ENCODE measurements around the gene TTC39B. TPM values are rescaled to one million over a fixed set of nuclear protein-coding genes. Genes with fewer than 3 reads are reported as not detected.

The TTC39B gene
- total RNA-seq, 1 experiment from 2014 or later: 0.04 TPM

DNA sequence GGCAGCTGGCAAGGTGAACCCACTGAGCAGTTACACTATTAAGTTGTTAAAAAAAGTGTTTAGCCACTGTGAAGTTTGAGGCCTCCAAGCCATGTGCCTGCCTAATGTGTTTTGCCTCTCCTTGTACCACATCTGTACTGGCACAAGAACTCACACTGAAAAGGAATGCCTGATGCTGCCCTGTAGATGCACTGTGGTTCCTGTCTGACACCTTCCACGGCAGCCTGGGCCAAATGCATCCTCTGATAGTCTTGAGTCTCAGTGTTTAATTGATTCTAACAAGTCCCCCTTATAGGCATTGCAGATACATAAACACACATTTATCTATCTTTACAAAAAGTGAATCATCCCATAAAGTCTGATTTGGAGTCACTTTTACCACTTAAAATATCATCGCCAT, 169.9 kb downstream of the TTC39B start:
- no peaks in the 10 kb centered on the region for H3K36me3 ChIP-seq (ENCODE audit: insufficient read depth, low read length)
- no peak overlapping the region for H3K4me2 ChIP-seq (ENCODE audit: low read depth, low read length, poor library complexity, severe bottlenecking)
- H3K27me3 ChIP-seq (ENCODE audit: low read length): no peaks in the 10 kb centered on the region
- no peaks in the 10 kb centered on the region for H3K79me2 ChIP-seq (ENCODE audit: low read length)
- H3K4me3 ChIP-seq (ENCODE audit: low read length): no peak overlapping the region
- H3K27ac ChIP-seq (ENCODE audit: low read length): no peak overlapping the region
- no peak overlapping the region for H3K9ac ChIP-seq (ENCODE audit: low read length)
- no peaks in the 10 kb centered on the region for H3K9me2 ChIP-seq (replicated peaks; ENCODE audit: insufficient read depth, low read length)
- no peaks in the 10 kb centered on the region for H4K20me1 ChIP-seq (ENCODE audit: insufficient read depth, low read depth, low read length)
- peaks cover 16% of the 10 kb centered on the region for H3K4me1 ChIP-seq (ENCODE audit: low read length)
- H2AFZ ChIP-seq (ENCODE audit: low read length): peak overlapping the region; percentile 86
- DNase-seq: no peak
- H3K9me3 ChIP-seq (ENCODE audit: low read length): no peaks in the 10 kb centered on the region

DNA sequence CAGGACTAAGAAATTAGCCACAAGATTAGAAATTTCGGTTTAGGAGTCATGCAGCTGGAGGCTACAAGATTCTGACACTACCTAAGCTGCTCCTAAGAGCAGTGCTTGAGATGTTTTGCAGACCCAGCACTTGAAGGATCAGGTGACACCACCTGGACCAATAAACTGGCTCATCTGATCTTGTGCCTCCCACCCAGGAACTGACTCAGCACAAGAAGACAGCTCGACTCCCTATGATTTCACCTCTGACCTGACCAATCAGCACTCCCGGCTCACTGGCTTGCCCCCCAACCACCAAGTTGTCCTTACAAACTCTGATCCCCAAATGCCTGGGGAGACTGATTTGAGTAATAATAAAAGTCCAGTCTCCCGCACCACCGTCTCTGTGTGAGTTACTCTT, 170.4 kb downstream of the TTC39B start:
- H3K27ac ChIP-seq (ENCODE audit: low read length): no peak overlapping the region
- DNase-seq: peak; percentile 68
- H3K9ac ChIP-seq (ENCODE audit: low read length): no peak overlapping the region
- no peaks in the 10 kb centered on the region for H3K9me2 ChIP-seq (replicated peaks; ENCODE audit: insufficient read depth, low read length)
- H3K4me2 ChIP-seq (ENCODE audit: low read depth, low read length, poor library complexity, severe bottlenecking): no peak overlapping the region
- H3K79me2 ChIP-seq (ENCODE audit: low read length): no peaks in the 10 kb centered on the region
- H4K20me1 ChIP-seq (ENCODE audit: insufficient read depth, low read depth, low read length): no peaks in the 10 kb centered on the region
- H3K36me3 ChIP-seq (ENCODE audit: insufficient read depth, low read length): no peaks in the 10 kb centered on the region
- H3K27me3 ChIP-seq (ENCODE audit: low read length): no peaks in the 10 kb centered on the region; the same call in 1 of the 2 replicates
- peak overlapping the region; percentile 86 for H2AFZ ChIP-seq (ENCODE audit: low read length)
- H3K4me3 ChIP-seq (ENCODE audit: low read length): no peak overlapping the region
- H3K4me1 ChIP-seq (ENCODE audit: low read length): peaks cover 12% of the 10 kb centered on the region
- no peaks in the 10 kb centered on the region for H3K9me3 ChIP-seq (ENCODE audit: low read length)

DNA sequence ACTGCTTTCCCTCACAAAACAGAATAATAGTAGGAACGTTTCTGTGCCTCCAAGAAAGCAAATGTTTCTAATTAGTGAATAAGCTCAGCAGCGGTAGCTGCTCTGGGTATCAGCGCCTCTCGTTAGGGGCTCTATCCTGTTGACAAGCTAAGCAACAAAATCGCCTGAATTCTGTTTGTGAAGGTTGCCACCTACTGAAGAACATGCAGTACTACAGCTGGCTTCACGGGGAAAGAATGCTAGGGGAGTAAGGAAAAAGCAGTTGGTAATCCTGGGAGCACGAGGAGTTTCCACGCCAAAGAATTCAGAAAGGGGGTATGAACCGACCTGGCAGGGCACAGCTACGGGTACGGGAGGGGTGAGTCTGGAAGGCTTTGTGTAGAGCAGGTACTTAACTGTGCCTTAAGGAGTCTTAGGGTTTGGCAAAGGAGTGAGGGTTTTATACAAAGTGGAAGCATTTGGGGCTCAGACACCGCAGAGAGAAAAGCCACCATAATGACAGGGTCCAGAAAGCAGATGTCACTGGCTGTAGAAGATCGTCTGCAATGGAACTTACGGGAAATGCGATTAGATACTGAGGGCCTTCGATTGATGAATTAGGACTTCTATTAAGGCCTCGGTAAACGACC, 171.7 kb downstream of the TTC39B start:
- H3K9ac ChIP-seq (ENCODE audit: low read length): no peak overlapping the region
- H3K4me3 ChIP-seq (ENCODE audit: low read length): no peak overlapping the region
- H3K79me2 ChIP-seq (ENCODE audit: low read length): no peaks in the 10 kb centered on the region
- H3K27ac ChIP-seq (ENCODE audit: low read length): no peak overlapping the region
- H3K36me3 ChIP-seq (ENCODE audit: insufficient read depth, low read length): no peaks in the 10 kb centered on the region
- peaks cover 11% of the 10 kb centered on the region for H3K4me1 ChIP-seq (ENCODE audit: low read length)
- no peak overlapping the region for H3K4me2 ChIP-seq (ENCODE audit: low read depth, low read length, poor library complexity, severe bottlenecking)
- H2AFZ ChIP-seq (ENCODE audit: low read length): peak overlapping the region; percentile 13; the same call in 1 of the 2 replicates
- H4K20me1 ChIP-seq (ENCODE audit: insufficient read depth, low read depth, low read length): no peaks in the 10 kb centered on the region
- no peaks in the 10 kb centered on the region; the same call in 1 of the 2 replicates for H3K27me3 ChIP-seq (ENCODE audit: low read length)
- H3K9me2 ChIP-seq (replicated peaks; ENCODE audit: insufficient read depth, low read length): no peaks in the 10 kb centered on the region
- DNase-seq: peak; percentile 83
- no peaks in the 10 kb centered on the region for H3K9me3 ChIP-seq (ENCODE audit: low read length)

GRCh38 chr9:15133488-15133887, 173.5 kb downstream of the TTC39B start:
- H3K9ac ChIP-seq (ENCODE audit: low read length): no peak overlapping the region
- no peak overlapping the region for H3K4me3 ChIP-seq (ENCODE audit: low read length)
- H4K20me1 ChIP-seq (ENCODE audit: insufficient read depth, low read depth, low read length): no peaks in the 10 kb centered on the region
- no peaks in the 10 kb centered on the region for H3K36me3 ChIP-seq (ENCODE audit: insufficient read depth, low read length)
- H3K4me1 ChIP-seq (ENCODE audit: low read length): peaks cover 11% of the 10 kb centered on the region
- no peaks in the 10 kb centered on the region for H3K9me3 ChIP-seq (ENCODE audit: low read length)
- H3K9me2 ChIP-seq (replicated peaks; ENCODE audit: insufficient read depth, low read length): no peaks in the 10 kb centered on the region
- no peaks in the 10 kb centered on the region for H3K79me2 ChIP-seq (ENCODE audit: low read length)
- H3K27ac ChIP-seq (ENCODE audit: low read length): no peak overlapping the region
- H3K4me2 ChIP-seq (ENCODE audit: low read depth, low read length, poor library complexity, severe bottlenecking): no peak overlapping the region
- H2AFZ ChIP-seq (ENCODE audit: low read length): no peak overlapping the region
- H3K27me3 ChIP-seq (ENCODE audit: low read length): no peaks in the 10 kb centered on the region; the same call in 1 of the 2 replicates
- DNase-seq: peak; percentile 35

- no peaks in the 10 kb centered on the region for H3K9me2 ChIP-seq (replicated peaks; ENCODE audit: insufficient read depth, low read length)
- DNase-seq: no peak
- H3K27ac ChIP-seq (ENCODE audit: low read length): no peak overlapping the region
- H3K4me1 ChIP-seq (ENCODE audit: low read length): peaks cover 10% of the 10 kb centered on the region
- H3K36me3 ChIP-seq (ENCODE audit: insufficient read depth, low read length): no peaks in the 10 kb centered on the region
- no peak overlapping the region for H2AFZ ChIP-seq (ENCODE audit: low read length)
- H3K9ac ChIP-seq (ENCODE audit: low read length): no peak overlapping the region
- no peaks in the 10 kb centered on the region for H3K9me3 ChIP-seq (ENCODE audit: low read length)
- no peaks in the 10 kb centered on the region for H3K79me2 ChIP-seq (ENCODE audit: low read length)
- H3K4me3 ChIP-seq (ENCODE audit: low read length): no peak overlapping the region
- no peaks in the 10 kb centered on the region; the same call in 1 of the 2 replicates for H3K27me3 ChIP-seq (ENCODE audit: low read length)
- no peak overlapping the region for H3K4me2 ChIP-seq (ENCODE audit: low read depth, low read length, poor library complexity, severe bottlenecking)
- no peaks in the 10 kb centered on the region for H4K20me1 ChIP-seq (ENCODE audit: insufficient read depth, low read depth, low read length)
These were observed 174.9 kb downstream of the TTC39B start for GRCh38 chr9:15132091-15132490.

DNA sequence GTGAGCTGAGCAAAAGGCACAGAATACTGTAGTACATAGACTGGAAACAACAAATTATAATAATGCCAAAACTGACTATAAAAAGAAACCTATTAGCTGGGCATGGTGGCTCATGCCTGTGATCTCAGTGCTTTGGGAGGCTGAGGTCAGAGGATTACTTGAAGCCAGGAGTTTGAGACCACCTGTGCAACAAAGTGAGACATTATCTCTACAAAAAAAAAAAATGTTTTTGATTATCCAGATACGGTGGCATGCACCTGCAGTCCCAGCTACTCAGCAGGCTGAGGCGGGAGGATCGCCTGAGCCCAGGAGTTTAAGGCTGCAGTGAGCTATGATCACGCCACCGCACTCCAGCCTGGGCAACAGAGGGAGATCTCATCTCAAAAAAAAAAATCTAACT, 175.9 kb downstream of the TTC39B start:
- no peaks in the 10 kb centered on the region for H4K20me1 ChIP-seq (ENCODE audit: insufficient read depth, low read depth, low read length)
- no peak overlapping the region for H3K9ac ChIP-seq (ENCODE audit: low read length)
- H3K9me3 ChIP-seq (ENCODE audit: low read length): no peaks in the 10 kb centered on the region
- peaks cover under 1% of the 10 kb centered on the region for H3K4me1 ChIP-seq (ENCODE audit: low read length)
- DNase-seq: no peak
- no peaks in the 10 kb centered on the region for H3K79me2 ChIP-seq (ENCODE audit: low read length)
- no peak overlapping the region for H3K27ac ChIP-seq (ENCODE audit: low read length)
- no peaks in the 10 kb centered on the region for H3K36me3 ChIP-seq (ENCODE audit: insufficient read depth, low read length)
- H3K9me2 ChIP-seq (replicated peaks; ENCODE audit: insufficient read depth, low read length): no peaks in the 10 kb centered on the region
- no peak overlapping the region for H3K4me3 ChIP-seq (ENCODE audit: low read length)
- no peak overlapping the region for H2AFZ ChIP-seq (ENCODE audit: low read length)
- H3K27me3 ChIP-seq (ENCODE audit: low read length): no peaks in the 10 kb centered on the region; the same call in 1 of the 2 replicates
- no peak overlapping the region for H3K4me2 ChIP-seq (ENCODE audit: low read depth, low read length, poor library complexity, severe bottlenecking)

GRCh38 chr9:15127831-15128230, 179.2 kb downstream of the TTC39B start:
- no peak for DNase-seq
- no peaks in the 10 kb centered on the region for H3K36me3 ChIP-seq (ENCODE audit: insufficient read depth, low read length)
- no peaks in the 10 kb centered on the region for H4K20me1 ChIP-seq (ENCODE audit: insufficient read depth, low read depth, low read length)
- no peaks in the 10 kb centered on the region for H3K9me2 ChIP-seq (replicated peaks; ENCODE audit: insufficient read depth, low read length)
- H3K27me3 ChIP-seq (ENCODE audit: low read length): no peaks in the 10 kb centered on the region; the same call in 1 of the 2 replicates
- H3K9ac ChIP-seq (ENCODE audit: low read length): no peak overlapping the region
- H3K4me2 ChIP-seq (ENCODE audit: low read depth, low read length, poor library complexity, severe bottlenecking): no peak overlapping the region
- H2AFZ ChIP-seq (ENCODE audit: low read length): no peak overlapping the region
- H3K4me1 ChIP-seq (ENCODE audit: low read length): no peaks in the 10 kb centered on the region
- H3K9me3 ChIP-seq (ENCODE audit: low read length): no peaks in the 10 kb centered on the region
- H3K4me3 ChIP-seq (ENCODE audit: low read length): no peak overlapping the region
- no peak overlapping the region for H3K27ac ChIP-seq (ENCODE audit: low read length)
- no peaks in the 10 kb centered on the region for H3K79me2 ChIP-seq (ENCODE audit: low read length)

GRCh38 chr9:15121630-15122029, 185.4 kb downstream of the TTC39B start:
- Histone ChIP-seq H3K36me3 (ENCODE audit: insufficient read depth, low read length) (no peaks in the 10 kb centered on the region), H3K4me2 (ENCODE audit: low read depth, low read length, poor library complexity, severe bottlenecking) (no peak overlapping the region), H4K20me1 (ENCODE audit: insufficient read depth, low read depth, low read length) (no peaks in the 10 kb centered on the region), H3K4me1 (ENCODE audit: low read length) (no peaks in the 10 kb centered on the region), H3K79me2 (ENCODE audit: low read length) (no peaks in the 10 kb centered on the region), H3K27ac (ENCODE audit: low read length) (no peak overlapping the region), H3K9ac (ENCODE audit: low read length) (no peak overlapping the region), H3K9me3 (ENCODE audit: low read length) (no peaks in the 10 kb centered on the region), H3K27me3 (ENCODE audit: low read length) (no peaks in the 10 kb centered on the region), H3K9me2 (replicated peaks; ENCODE audit: insufficient read depth, low read length) (no peaks in the 10 kb centered on the region), H3K4me3 (ENCODE audit: low read length) (no peak overlapping the region), H2AFZ (ENCODE audit: low read length) (no peak overlapping the region)
- DNase-seq: no peak

Measured in Karpas-422 (cell line).